Measurements from ENCODE around the gene TRIM46. TPM values are rescaled to one million over a fixed set of nuclear protein-coding genes. Genes with fewer than 3 reads are reported as not detected.
"Not testable (repeated sequence)": the region's sequence is repeated elsewhere in the genome, so short reads cannot be mapped to it uniquely, and the experiment has no call there.

Gene TRIM46
- total RNA-seq, 1 donor from 2014 or later: under 0.01 TPM

GRCh38 chr1:155226910-155227260 is 53.2 kb downstream of the TRIM46 start:
- no peaks in the 10 kb centered on the region for H3K9me3 ChIP-seq (ENCODE audit: control insufficient read depth in 3 of 3, low read length in 3 of 3)
- no peaks in the 10 kb centered on the region for H3K36me3 ChIP-seq (ENCODE audit: control insufficient read depth in 3 of 3, insufficient read depth in 3 of 3, low read length in 3 of 3)
- H3K27ac ChIP-seq (ENCODE audit: low read depth, low read length): peak overlapping the region; percentile 78
- peaks cover 13 to 20% (median 14%) of the 10 kb centered on the region in 3 donors for H3K4me1 ChIP-seq (ENCODE audit: control insufficient read depth in 3 of 3, insufficient read depth in 3 of 3, low read length in 3 of 3)
- peak overlapping the region; percentile 67 to 76 (median 76) for H3K4me3 ChIP-seq (ENCODE audit: low read length in 3 of 3)
- H3K27me3 ChIP-seq (ENCODE audit: control insufficient read depth in 3 of 3, insufficient read depth in 3 of 3, low read length in 3 of 3): no peaks in the 10 kb centered on the region
- peak overlapping the region; percentile 73 to 84 (median 81) for H3K9ac ChIP-seq (ENCODE audit: low read depth in 1 of 3, low read length in 3 of 3)

- Histone ChIP-seq H3K27me3 (ENCODE audit: control insufficient read depth in 3 of 3, insufficient read depth in 3 of 3, low read length in 3 of 3) (no peaks in the 10 kb centered on the region), H3K36me3 (ENCODE audit: control insufficient read depth in 3 of 3, insufficient read depth in 3 of 3, low read length in 3 of 3) (no peaks in the 10 kb centered on the region), H3K4me3 (ENCODE audit: low read length in 3 of 3) (peak overlapping the region; percentile 67 to 76 (median 76)), H3K4me1 (ENCODE audit: control insufficient read depth in 3 of 3, insufficient read depth in 3 of 3, low read length in 3 of 3) (peaks cover 14 to 20% (median 17%) of the 10 kb centered on the region in 3 donors), H3K27ac (ENCODE audit: low read depth, low read length) (peak overlapping the region; percentile 78), H3K9ac (ENCODE audit: low read depth in 1 of 3, low read length in 3 of 3) (peak overlapping the region; percentile 81 to 90 (median 84)), H3K9me3 (ENCODE audit: control insufficient read depth in 3 of 3, low read length in 3 of 3) (no peaks in the 10 kb centered on the region)
Measured at GRCh38 chr1:155227261-155228095, 53.8 kb downstream of the TRIM46 start.

- H3K9me3 ChIP-seq (ENCODE audit: control insufficient read depth in 3 of 3, low read length in 3 of 3): no peaks in the 10 kb centered on the region
- peak overlapping the region; percentile 78 for H3K27ac ChIP-seq (ENCODE audit: low read depth, low read length)
- no peaks in the 10 kb centered on the region for H3K27me3 ChIP-seq (ENCODE audit: control insufficient read depth in 3 of 3, insufficient read depth in 3 of 3, low read length in 3 of 3)
- peaks cover 14 to 20% (median 17%) of the 10 kb centered on the region in 3 donors for H3K4me1 ChIP-seq (ENCODE audit: control insufficient read depth in 3 of 3, insufficient read depth in 3 of 3, low read length in 3 of 3)
- H3K36me3 ChIP-seq (ENCODE audit: control insufficient read depth in 3 of 3, insufficient read depth in 3 of 3, low read length in 3 of 3): no peaks in the 10 kb centered on the region
- peak overlapping the region; percentile 72 to 90 (median 81) for H3K9ac ChIP-seq (ENCODE audit: low read depth in 1 of 3, low read length in 3 of 3)
- H3K4me3 ChIP-seq (ENCODE audit: low read length in 3 of 3): peak overlapping the region; percentile 67 to 71 (median 70)
Measured at GRCh38 chr1:155228096-155228427, 54.4 kb downstream of the TRIM46 start.

GRCh38 chr1:155231302-155231701 is 57.7 kb downstream of the TRIM46 start:
- not testable (repeated sequence) for H3K27me3 ChIP-seq (ENCODE audit: control insufficient read depth in 3 of 3, insufficient read depth in 3 of 3, low read length in 3 of 3); H3K36me3 ChIP-seq (ENCODE audit: control insufficient read depth in 3 of 3, insufficient read depth in 3 of 3, low read length in 3 of 3); H3K9me3 ChIP-seq (ENCODE audit: control insufficient read depth in 3 of 3, low read length in 3 of 3); H3K27ac ChIP-seq (ENCODE audit: low read depth, low read length); H3K9ac ChIP-seq (ENCODE audit: low read depth in 1 of 3, low read length in 3 of 3); H3K4me3 ChIP-seq (ENCODE audit: low read length in 3 of 3)
- peaks cover 12 to 16% (median 16%) of the 10 kb centered on the region in 3 donors for H3K4me1 ChIP-seq (ENCODE audit: control insufficient read depth in 3 of 3, insufficient read depth in 3 of 3, low read length in 3 of 3)

- not testable (repeated sequence) for H3K9ac ChIP-seq (ENCODE audit: low read depth in 1 of 3, low read length in 3 of 3); H3K4me3 ChIP-seq (ENCODE audit: low read length in 3 of 3); H3K4me1 ChIP-seq (ENCODE audit: control insufficient read depth in 3 of 3, insufficient read depth in 3 of 3, low read length in 3 of 3); H3K27me3 ChIP-seq (ENCODE audit: control insufficient read depth in 3 of 3, insufficient read depth in 3 of 3, low read length in 3 of 3); H3K27ac ChIP-seq (ENCODE audit: low read depth, low read length); H3K9me3 ChIP-seq (ENCODE audit: control insufficient read depth in 3 of 3, low read length in 3 of 3)
- H3K36me3 ChIP-seq (ENCODE audit: control insufficient read depth in 3 of 3, insufficient read depth in 3 of 3, low read length in 3 of 3): peaks cover 7 to 19% (median 16%) of the 10 kb centered on the region in 3 donors
Measured at GRCh38 chr1:155232001-155232978, 58.6 kb downstream of the TRIM46 start.

GRCh38 chr1:155233502-155233901 is 59.9 kb downstream of the TRIM46 start:
- not testable (repeated sequence) for H3K4me1 ChIP-seq (ENCODE audit: control insufficient read depth in 3 of 3, insufficient read depth in 3 of 3, low read length in 3 of 3); H3K27me3 ChIP-seq (ENCODE audit: control insufficient read depth in 3 of 3, insufficient read depth in 3 of 3, low read length in 3 of 3); H3K4me3 ChIP-seq (ENCODE audit: low read length in 3 of 3); H3K27ac ChIP-seq (ENCODE audit: low read depth, low read length); H3K9me3 ChIP-seq (ENCODE audit: control insufficient read depth in 3 of 3, low read length in 3 of 3); H3K9ac ChIP-seq (ENCODE audit: low read depth in 1 of 3, low read length in 3 of 3)
- H3K36me3 ChIP-seq (ENCODE audit: control insufficient read depth in 3 of 3, insufficient read depth in 3 of 3, low read length in 3 of 3): peaks cover 7 to 19% (median 16%) of the 10 kb centered on the region in 3 donors

Small RNA genes lying within 50 kb of the gene (small RNA-seq; reads per million reads assigned to genes)
- gene HMGN2P18: not detected

Other genes with a start within 250 kb of the TRIM46 start
- 12.5 TPM for gene PMVK, start 237.1 kb upstream of the TRIM46 start, total RNA-seq
- gene PBXIP1, start 217.8 kb upstream of the TRIM46 start, total RNA-seq: 190 TPM
- 16.2 TPM for gene PYGO2, start 212.1 kb upstream of the TRIM46 start, total RNA-seq
- gene SHC1, start 203.1 kb upstream of the TRIM46 start, total RNA-seq: 36.0 TPM
- gene CKS1B, start 199.2 kb upstream of the TRIM46 start, total RNA-seq: 31.8 TPM
- 16.2 TPM for gene FLAD1, start 190.5 kb upstream of the TRIM46 start, total RNA-seq
- gene LENEP, start 180.3 kb upstream of the TRIM46 start, total RNA-seq: not detected
- 7.8 TPM for gene ZBTB7B, start 171.0 kb upstream of the TRIM46 start, total RNA-seq
- gene DCST2, start 140.1 kb upstream of the TRIM46 start, total RNA-seq: not detected
- not detected for gene DCST1, start 140.0 kb upstream of the TRIM46 start, total RNA-seq
- 33.9 TPM for gene ADAM15, start 122.5 kb upstream of the TRIM46 start, total RNA-seq
- 3.7 TPM for gene EFNA4, start 110.1 kb upstream of the TRIM46 start, total RNA-seq
- 0.52 TPM for gene EFNA3, start 95.0 kb upstream of the TRIM46 start, total RNA-seq
- 13.0 TPM for gene EFNA1, start 46.0 kb upstream of the TRIM46 start, total RNA-seq
- gene SLC50A1, start 38.0 kb upstream of the TRIM46 start, total RNA-seq: 19.8 TPM
- 13.6 TPM for gene DPM3, start 33.3 kb upstream of the TRIM46 start, total RNA-seq
- gene KRTCAP2, start 545 bp upstream of the TRIM46 start, total RNA-seq: 104 TPM
- 40.2 TPM for gene THBS3, start 34.0 kb downstream of the TRIM46 start, total RNA-seq
- gene MTX1, start 34.8 kb downstream of the TRIM46 start, total RNA-seq: 16.2 TPM
- gene ENTREP3, start 81.6 kb downstream of the TRIM46 start, total RNA-seq: 2.1 TPM
- 16.2 TPM for gene SCAMP3, start 88.5 kb downstream of the TRIM46 start, total RNA-seq
- gene CLK2, start 99.7 kb downstream of the TRIM46 start, total RNA-seq: 23.5 TPM
- gene HCN3, start 103.6 kb downstream of the TRIM46 start, total RNA-seq: 1.0 TPM
- not detected for gene PKLR, start 127.6 kb downstream of the TRIM46 start, total RNA-seq
- gene FDPS, start 135.0 kb downstream of the TRIM46 start, total RNA-seq: 69.4 TPM
- 9.4 TPM for gene RUSC1, start 147.0 kb downstream of the TRIM46 start, total RNA-seq

Measured in skeletal muscle tissue (tissue), 5 donors.